Subcutaneous abdominal adipose tissue (tissue), 5 donors: ENCODE results near the gene ELK4.
A peak's percentile ranks its signal among the peaks of the same experiment; 100 is the strongest.

Experiments used
- H3K27ac ChIP-seq: one replicate; pipeline ENCODE4 v1.7.0; 2013; ENCODE audit warnings: low read depth, mild to moderate bottlenecking, inconsistent platforms, low read length, moderate library complexity
- H3K27me3 ChIP-seq, 5 donors: one replicate each; pipeline ENCODE4 v1.7.0; 2013; ENCODE audit warnings: low read length in 5 of 5, inconsistent platforms in 1 of 5; ENCODE audit not compliant: control insufficient read depth in 5 of 5, insufficient read depth in 4 of 5
- H3K36me3 ChIP-seq, 5 donors: one replicate each; pipeline ENCODE4 v1.7.0; 2013; ENCODE audit warnings: low read length in 5 of 5; ENCODE audit not compliant: control insufficient read depth in 5 of 5, insufficient read depth in 5 of 5
- H3K4me1 ChIP-seq, 5 donors: one replicate each; pipeline ENCODE4 v1.7.0; 2013; ENCODE audit warnings: low read length in 5 of 5, mild to moderate bottlenecking in 3 of 5, moderate library complexity in 1 of 5; ENCODE audit not compliant: control insufficient read depth in 5 of 5, insufficient read depth in 5 of 5
- H3K4me3 ChIP-seq, 5 donors: one replicate each; pipeline ENCODE4 v1.7.0; 2013; ENCODE audit warnings: low read length in 5 of 5, low read depth in 1 of 5
- H3K9ac ChIP-seq, 5 donors: one replicate each; pipeline ENCODE4 v1.7.0; 2013; ENCODE audit warnings: low read length in 5 of 5, mild to moderate bottlenecking in 4 of 5, moderate library complexity in 3 of 5
- H3K9me3 ChIP-seq, 5 donors: one replicate each; pipeline ENCODE4 v1.7.0; 2013; ENCODE audit warnings: low read length in 5 of 5; ENCODE audit not compliant: control insufficient read depth in 5 of 5
- donor health status: healthy.
- donor health status: healthy.
- donor health status: healthy.
- donor health status: healthy.
- donor health status: healthy.

The ELK4 gene

GRCh38 chr1:205631768-205632668, at the start of gene ELK4:
TSS of gene ELK4 (minus strand) at chr1:205632011. CDS start at chr1:205623882, 8,129 bp downstream.
- H3K27ac ChIP-seq = peak within 1 kb of the TSS; percentile 82
- H3K4me1 ChIP-seq = peaks cover 4 to 27% (median 23%) of the 10 kb centered on the region in 5 donors

GRCh38 chr1:205681364-205681763, 49.6 kb upstream of the ELK4 start:
- no peak overlapping the region for H3K27ac ChIP-seq

More at GRCh38 chr1:205631768-205632668, at the start of gene ELK4:
- peak within 1 kb of the TSS; percentile 87 to 97 (median 93) for H3K4me3 ChIP-seq
- no peaks in the 10 kb centered on the region for H3K9me3 ChIP-seq
- peak within 1 kb of the TSS; percentile 79 to 94 (median 88) for H3K9ac ChIP-seq
- H3K36me3 ChIP-seq = no peaks in the 10 kb centered on the region
- H3K27me3 ChIP-seq = no peaks in the 10 kb centered on the region

GRCh38 chr1:205680073-205680851, 48.5 kb upstream of the ELK4 start, which contains the start of gene SLC45A3:
TSS of gene SLC45A3 (minus strand) at chr1:205680509. CDS start at chr1:205664656, 15,853 bp downstream.
- Histone ChIP-seq H3K4me3 (peak within 1 kb of the TSS; percentile 49 to 75 (median 64)), H3K27me3 (peaks cover 0 to 8% (median 3%) of the 10 kb centered on the region in 5 donors), H3K4me1 (peaks cover 0 to 18% (median 14%) of the 10 kb centered on the region in 5 donors), H3K36me3 (no peaks in the 10 kb centered on the region), H3K9me3 (no peaks in the 10 kb centered on the region), H3K27ac (no peak within 1 kb of the TSS), H3K9ac (peak within 1 kb of the TSS in 3 of 5 donors; percentile 23 to 62 (median 51))

More at GRCh38 chr1:205681364-205681763, 49.6 kb upstream of the ELK4 start:
- no peak overlapping the region for H3K4me3 ChIP-seq
- peaks cover 0 to 18% (median 14%) of the 10 kb centered on the region in 5 donors for H3K4me1 ChIP-seq
- no peaks in the 10 kb centered on the region for H3K9me3 ChIP-seq
- H3K27me3 ChIP-seq = peaks cover 0 to 8% (median 2%) of the 10 kb centered on the region in 5 donors
- no peak overlapping the region for H3K9ac ChIP-seq
- H3K36me3 ChIP-seq = no peaks in the 10 kb centered on the region

GRCh38 chr1:205678286-205679111, 46.7 kb upstream of the ELK4 start:
- Histone ChIP-seq H3K36me3 (no peaks in the 10 kb centered on the region), H3K9ac (no peak overlapping the region), H3K9me3 (no peaks in the 10 kb centered on the region), H3K27me3 (peaks cover 0 to 8% (median 3%) of the 10 kb centered on the region in 5 donors), H3K4me3 (no peak overlapping the region), H3K4me1 (peaks cover 0 to 18% (median 14%) of the 10 kb centered on the region in 5 donors), H3K27ac (no peak overlapping the region)

GRCh38 chr1:205677167-205677566, 45.4 kb upstream of the ELK4 start:
- Histone ChIP-seq H3K9ac (no peak overlapping the region), H3K27me3 (peaks cover 0 to 11% (median 3%) of the 10 kb centered on the region in 5 donors), H3K36me3 (no peaks in the 10 kb centered on the region), H3K4me1 (peaks cover 0 to 18% (median 14%) of the 10 kb centered on the region in 5 donors), H3K27ac (no peak overlapping the region), H3K9me3 (no peaks in the 10 kb centered on the region), H3K4me3 (no peak overlapping the region)

GRCh38 chr1:205676597-205676996, 44.8 kb upstream of the ELK4 start:
- Histone ChIP-seq H3K27me3 (peaks cover 0 to 16% (median 3%) of the 10 kb centered on the region in 5 donors), H3K4me1 (peaks cover 0 to 18% (median 14%) of the 10 kb centered on the region in 5 donors), H3K4me3 (no peak overlapping the region), H3K27ac (no peak overlapping the region), H3K9me3 (no peaks in the 10 kb centered on the region), H3K9ac (no peak overlapping the region), H3K36me3 (no peaks in the 10 kb centered on the region)

GRCh38 chr1:205676002-205676401, 44.2 kb upstream of the ELK4 start:
- no peak overlapping the region for H3K27ac ChIP-seq
- no peak overlapping the region for H3K4me3 ChIP-seq

GRCh38 chr1:205675247-205675646, 43.4 kb upstream of the ELK4 start:
- Histone ChIP-seq H3K4me1 (peaks cover 0 to 15% (median 9%) of the 10 kb centered on the region in 5 donors), H3K4me3 (no peak overlapping the region), H3K27ac (no peak overlapping the region), H3K27me3 (peaks cover 0 to 27% (median 8%) of the 10 kb centered on the region in 5 donors), H3K9ac (no peak overlapping the region), H3K36me3 (no peaks in the 10 kb centered on the region), H3K9me3 (no peaks in the 10 kb centered on the region)

More at GRCh38 chr1:205676002-205676401, 44.2 kb upstream of the ELK4 start:
- H3K9me3 ChIP-seq = no peaks in the 10 kb centered on the region
- H3K27me3 ChIP-seq = peaks cover 0 to 19% (median 5%) of the 10 kb centered on the region in 5 donors
- H3K4me1 ChIP-seq = peaks cover 0 to 18% (median 14%) of the 10 kb centered on the region in 5 donors
- no peak overlapping the region for H3K9ac ChIP-seq
- no peaks in the 10 kb centered on the region for H3K36me3 ChIP-seq

GRCh38 chr1:205672970-205673369, 41.2 kb upstream of the ELK4 start:
- H3K27me3 ChIP-seq = peaks cover 6 to 25% (median 15%) of the 10 kb centered on the region in 5 donors
- peaks cover 0 to 24% (median 4%) of the 10 kb centered on the region in 5 donors for H3K4me1 ChIP-seq
- no peak overlapping the region for H3K27ac ChIP-seq
- H3K9me3 ChIP-seq = no peaks in the 10 kb centered on the region
- no peak overlapping the region for H3K9ac ChIP-seq
- H3K4me3 ChIP-seq = no peak overlapping the region
- H3K36me3 ChIP-seq = no peaks in the 10 kb centered on the region
